A549 (cell line): ENCODE results near the gene EXOSC2. TPM values are rescaled to one million over a fixed set of nuclear protein-coding genes. Genes with fewer than 3 reads are reported as not detected.

Experiments
- ATAC-seq, 2 experiments: fragments of 200-7000 bp in 1 of 2; fragments of >200 bp in 1 of 2; cut with Nextera tagmentation in 1 of 2; cut with Tn5 transposase in 1 of 2; 3 replicates each; pipeline versions ENCODE4 v1.8.0 to v1.9.1; 2018 to 2020; ENCODE audit warnings: mild to moderate bottlenecking in 1 of 2, moderate library complexity in 1 of 2
- CTCF ChIA-PET: fragments of 300-600 bp; sonication (Branson Sonifier 250); formaldehyde crosslinking; extraction: SDS; loops from one replicate; lab custom pipeline; 2021; ENCODE audit warnings: antibody characterized with exemption, inconsistent platforms; lab: Yijun Ruan, JAX
- POLR2A ChIA-PET: fragments of 350-600 bp; formaldehyde crosslinking; extraction: SDS; loops from one replicate; lab custom pipeline; 2021; ENCODE audit warnings: antibody characterized with exemption, inconsistent platforms; lab: Yijun Ruan, JAX
- DNase-seq, 2 experiments: peaks; one replicate each; pipeline versions ENCODE4 v3.0.0 to v3.0.0-alpha.2; 2011 to 2016; ENCODE audit warnings: low read depth in 1 of 2, low spot score in 1 of 2
- FAIRE-seq: peaks from 2 replicates; lab custom pipeline; 2011; peaks lifted over from hg19 to GRCh38; lab: Jason Lieb, UNC
- H3K27ac ChIP-seq, 2 experiments: fragments of >200 bp; sonication (Bioruptor Twin); formaldehyde crosslinking; 3 replicates each; pipeline ENCODE4 v1.5.1; 2016 to 2017
- H3K4me1 ChIP-seq: fragments of >200 bp; sonication (Bioruptor Twin); formaldehyde crosslinking; 3 replicates; pipeline ENCODE4 v1.6.1; 2016
- H3K4me2 ChIP-seq: fragments of >200 bp; sonication (Bioruptor Twin); formaldehyde crosslinking; 3 replicates; pipeline ENCODE4 v1.6.1; 2016
- H3K4me3 ChIP-seq: fragments of >200 bp; sonication (Bioruptor Twin); formaldehyde crosslinking; 3 replicates; pipeline ENCODE4 v1.5.1; 2016
- H3K9me3 ChIP-seq: fragments of >200 bp; sonication (Bioruptor Twin); formaldehyde crosslinking; 3 replicates; pipeline ENCODE4 v1.6.1; 2016
- ATOH8 ChIP-seq: fragments of 250-450 bp; sonication (Bioruptor Pico); IDR thresholded peaks from 2 replicates; pipeline ENCODE4 v1.5.0; 2020; ENCODE audit warnings: low read depth, mild to moderate bottlenecking, moderate library complexity
- BCL3 ChIP-seq: fragments of >200 bp; sonication (Bioruptor Twin); formaldehyde crosslinking; IDR thresholded peaks from 3 replicates; pipeline ENCODE4 v1.6.1; 2016
- CBX2 ChIP-seq: fragments of 200-600 bp; sonication (generic); IDR thresholded peaks from 2 replicates; pipeline ENCODE4 v1.6.1; 2016; ENCODE audit warnings: low read depth, mild to moderate bottlenecking, borderline replicate concordance
- CBX8 ChIP-seq: fragments of 200-600 bp; sonication (generic); IDR thresholded peaks from 2 replicates; pipeline ENCODE4 v1.6.1; 2016
- CEBPB ChIP-seq, 2 experiments: fragments of >200 bp in 1 of 2; sonication (Bioruptor Twin) in 1 of 2; formaldehyde crosslinking in 1 of 2; IDR thresholded peaks; 2 replicates each; pipeline ENCODE4 v1.6.1; 2012 to 2016
- CHD2 ChIP-seq: fragments of 150-350 bp; IDR thresholded peaks from 2 replicates; pipeline ENCODE4 v1.6.1; 2014; ENCODE audit warnings: low read length; ENCODE audit not compliant: partially characterized antibody
- E2F6 ChIP-seq: IDR thresholded peaks from 2 replicates; pipeline ENCODE4 v1.6.1; 2012; ENCODE audit warnings: low read depth, borderline replicate concordance
- EHMT2 ChIP-seq: fragments of 200-600 bp; sonication (generic); IDR thresholded peaks from 2 replicates; pipeline ENCODE4 v1.6.1; 2016; ENCODE audit warnings: antibody characterized with exemption, low read depth, mild to moderate bottlenecking, moderate library complexity
- ELK1 ChIP-seq: fragments of 150-350 bp; IDR thresholded peaks from 2 replicates; pipeline ENCODE4 v1.6.1; 2014; ENCODE audit warnings: low read depth, mild to moderate bottlenecking, low read length
- ESRRA ChIP-seq: fragments of 150-350 bp; IDR thresholded peaks from 2 replicates; pipeline ENCODE4 v1.6.1; 2014; ENCODE audit warnings: mild to moderate bottlenecking, low read length, borderline replicate concordance
- FOSL2 ChIP-seq, 2 experiments: fragments of 450-650 bp in 1 of 2; fragments of >200 bp in 1 of 2; sonication (Bioruptor Twin) in 1 of 2; formaldehyde crosslinking; IDR thresholded peaks; 2 replicates each; pipeline versions ENCODE4 v1.5.0 to v1.6.1; 2016 to 2020; ENCODE audit warnings: mild to moderate bottlenecking in 1 of 2, moderate library complexity in 1 of 2
- HOXA7 ChIP-seq: fragments of 250-450 bp; sonication (Bioruptor Pico); IDR thresholded peaks from 2 replicates; pipeline ENCODE4 v1.5.0; 2020; ENCODE audit warnings: mild to moderate bottlenecking, moderate library complexity
- HOXB5 ChIP-seq: fragments of 250-450 bp; sonication (Bioruptor Pico); IDR thresholded peaks from 2 replicates; pipeline ENCODE4 v1.5.0; 2020; ENCODE audit warnings: mild to moderate bottlenecking, moderate library complexity
- JUN ChIP-seq, 2 experiments: fragments of >200 bp; sonication (Bioruptor Twin); formaldehyde crosslinking; IDR thresholded peaks; 2 replicates in 1 of 2; 3 replicates in 1 of 2; pipeline ENCODE4 v1.6.1; 2016 to 2017
- KDM5A ChIP-seq: fragments of 200-600 bp; sonication (generic); IDR thresholded peaks from 2 replicates; pipeline ENCODE4 v1.6.1; 2016; ENCODE audit warnings: antibody characterized with exemption, mild to moderate bottlenecking
- MAFK ChIP-seq: fragments of 450-650 bp; IDR thresholded peaks from 2 replicates; pipeline ENCODE4 v1.6.1; 2014; ENCODE audit not compliant: partially characterized antibody
- MYC ChIP-seq: IDR thresholded peaks from 2 replicates; pipeline ENCODE4 v1.6.1; 2012; ENCODE audit warnings: mild to moderate bottlenecking, inconsistent platforms, low read length, improper control_type of control experiment, borderline replicate concordance
- NFE2L2 ChIP-seq: fragments of 150-350 bp; conservative IDR thresholded peaks from 2 replicates; pipeline ENCODE4 v1.6.1; 2014; ENCODE audit warnings: low read length
- PHF8 ChIP-seq: fragments of 200-600 bp; sonication (generic); IDR thresholded peaks from 2 replicates; pipeline ENCODE4 v1.6.1; 2016; ENCODE audit warnings: low read depth, mild to moderate bottlenecking, antibody characterized with exemption, moderate library complexity, borderline replicate concordance
- POLR2A ChIP-seq: IDR thresholded peaks from 2 replicates; pipeline ENCODE4 v1.6.1; 2012; ENCODE audit warnings: mild to moderate bottlenecking, low read length
- POLR2AphosphoS2 ChIP-seq: conservative IDR thresholded peaks from 2 replicates; pipeline ENCODE4 v1.6.1; 2012; ENCODE audit warnings: low read length, improper control_type of control experiment, inconsistent platforms
- REST ChIP-seq: fragments of 200-600 bp; sonication (generic); IDR thresholded peaks from 2 replicates; pipeline ENCODE4 v1.6.1; 2016; ENCODE audit warnings: antibody characterized with exemption, mild to moderate bottlenecking, moderate library complexity
- TFCP2L1 ChIP-seq: fragments of 250-450 bp; sonication (Bioruptor Pico); IDR thresholded peaks from 2 replicates; pipeline ENCODE4 v1.5.0; 2021; ENCODE audit warnings: mild to moderate bottlenecking
- USF2 ChIP-seq: fragments of 450-650 bp; IDR thresholded peaks from 2 replicates; pipeline ENCODE4 v1.6.1; 2014; ENCODE audit warnings: antibody characterized with exemption
- ZC3H11A ChIP-seq: fragments of 450-650 bp; IDR thresholded peaks from 2 replicates; pipeline ENCODE4 v1.6.1; 2014; ENCODE audit warnings: antibody characterized with exemption, mild to moderate bottlenecking
- ZNF302 ChIP-seq: fragments of 250-450 bp; sonication (Bioruptor Pico); IDR thresholded peaks from 2 replicates; pipeline ENCODE4 v1.9.0; 2021; ENCODE audit warnings: inconsistent platforms, mild to moderate bottlenecking, moderate library complexity
- WGBS: methylation state at CpG from one replicate; pipeline ENCODE4 v1.1.6; 2017; ENCODE audit errors: missing lambda C conversion rate; 5-methylcytosine and 5-hydroxymethylcytosine counted together
- polyA minus RNA-seq: library from RNA; depleted of rRNA, polyadenylated mRNA; stranded (reverse); fragments of >200 nt; gene quantifications from 2 replicates; pipeline ENCODE4 v1.2.3, GENCODE V29; 2011; rRNA and poly(A)+ RNA removed
- polyA plus RNA-seq, 4 experiments: library from polyadenylated mRNA; depleted of rRNA in 3 of 4; stranded (reverse); fragments of >200 nt; fragmentation: RNase III in 1 of 4; extraction: RNeasy Plus Mini Kit Qiagen cat#74134 plus additional on column Dnase treatment in 1 of 4; gene quantifications; 2 replicates in 3 of 4; 3 replicates in 1 of 4; pipeline ENCODE4 v1.2.3, GENCODE V29; 2011 to 2017
- TF ChIP-seq, protein P1 (sequence below): IDR thresholded peaks from 2 replicates; pipeline ENCODE4 v1.6.1; 2012

EXOSC2 gene, protein sequence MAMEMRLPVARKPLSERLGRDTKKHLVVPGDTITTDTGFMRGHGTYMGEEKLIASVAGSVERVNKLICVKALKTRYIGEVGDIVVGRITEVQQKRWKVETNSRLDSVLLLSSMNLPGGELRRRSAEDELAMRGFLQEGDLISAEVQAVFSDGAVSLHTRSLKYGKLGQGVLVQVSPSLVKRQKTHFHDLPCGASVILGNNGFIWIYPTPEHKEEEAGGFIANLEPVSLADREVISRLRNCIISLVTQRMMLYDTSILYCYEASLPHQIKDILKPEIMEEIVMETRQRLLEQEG
- polyA plus RNA-seq (2011; rRNA removed) (76.1 and 96.8 TPM in 2 replicates), polyA plus RNA-seq (2017; fragmentation: RNase III; extraction: RNeasy Plus Mini Kit Qiagen cat#74134 plus additional on column Dnase treatment) (97.9 to 111 TPM (median 101 TPM) in 3 replicates), polyA minus RNA-seq (45.1 and 62.3 TPM in 2 replicates)
- 59.6 and 61.4 TPM in 2 replicates for polyA plus RNA-seq (2012; cell fraction: cytosol; rRNA removed)
- polyA plus RNA-seq (2012; cell fraction: nucleus; rRNA removed), result 43.5 and 62.0 TPM in 2 replicates

DNA sequence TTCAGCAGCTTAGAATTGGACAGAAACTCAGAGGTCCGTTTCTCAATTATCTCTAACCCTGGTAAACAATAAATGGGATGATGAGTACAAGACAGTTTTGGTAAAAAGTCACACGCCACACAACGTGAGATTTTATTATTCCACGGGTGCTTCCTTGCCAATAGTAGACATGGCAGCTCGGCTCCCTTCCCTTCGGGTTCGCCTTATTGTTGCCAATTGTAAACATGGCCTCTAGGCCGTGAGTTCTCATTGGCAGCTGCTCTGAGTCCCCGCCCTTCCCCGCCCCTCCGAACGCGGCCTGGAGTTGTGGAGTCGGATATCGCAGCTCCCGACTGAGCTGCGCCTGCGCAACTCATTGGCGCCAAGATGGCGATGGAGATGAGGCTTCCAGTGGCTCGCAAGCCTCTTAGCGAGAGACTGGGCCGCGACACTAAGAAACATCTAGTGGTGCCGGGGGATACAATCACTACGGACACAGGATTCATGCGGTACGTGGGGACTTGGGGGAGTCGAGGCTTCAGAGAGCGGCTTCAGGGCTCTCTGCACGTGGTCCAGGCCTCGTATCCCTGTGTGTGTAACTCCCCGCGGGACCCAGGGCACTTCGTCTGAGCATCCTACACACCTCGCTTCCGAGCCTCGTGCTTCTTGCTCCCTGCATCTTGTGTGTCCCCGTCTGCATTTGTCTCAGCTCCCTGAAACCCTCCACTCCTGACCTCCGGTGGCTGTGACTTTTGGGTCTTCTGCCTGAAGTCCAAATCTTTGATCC is at the start of gene EXOSC2:
TSS of gene EXOSC2 (plus strand) at position 355 of the 766 bp plus-strand sequence. CDS start at position 367, 12 bp downstream.
- ATAC-seq, result peak; percentile 89 to 93
- Histone ChIP-seq H3K27ac (peak within 1 kb of the TSS; percentile 80 to 88), H3K4me1 (peaks cover 15% of the 10 kb centered on the region; the same call in 2 of the 3 replicates), H3K4me3 (peak within 1 kb of the TSS; percentile 87), H3K4me2 (peak within 1 kb of the TSS; percentile 85), H3K9me3 (0 out of 3 replicates have a peak, but pooled peaks cover 4% of the 10 kb centered on the region)
- no peak for FAIRE-seq
- WGBS, result under 1% methylated on average over 26 of the region's 40 CpGs
- POLR2A ChIA-PET, result interaction anchor here (0.6 to 2.2 kb wide), 8 partner anchors 9 to 231 kb away, joined by 3 to 8 read pairs (median 4); no protein-coding TSS in a partner anchor
- CTCF ChIA-PET, result interaction anchor here (0.7 to 10.0 kb wide), 15 partner anchors 9 to 364 kb away, joined by 3 to 102 read pairs (median 3); no protein-coding TSS in a partner anchor
- DNase-seq, result peak; percentile 97 to 99
- TF ChIP-seq CBX8 (no peak), USF2 (peak; percentile 42; the same call in 1 of the 2 replicates), BCL3 (peak; percentile 58; the same call in 1 of the 3 replicates), PHF8 (peak; percentile 75; the same call in 1 of the 2 replicates), ELK1 (no peak), ZNF302 (no peak), TFCP2L1 (CRISPR knock-in tag) (0 out of 2 replicates have a peak, but pooled peaks have one; percentile 27), MAFK (no peak), CHD2 (no peak), CBX2 (no peak), JUN (IDR thresholded peaks at IDR 0.05) (peak; percentile 65 to 86; a peak in 3 of 5 replicates), E2F6 (peak; percentile 79; the same call in 1 of the 2 replicates), NFE2L2 (0 out of 2 replicates have a peak, but pooled peaks have one; percentile 5), POLR2AphosphoS2 (no peak), ATOH8 (CRISPR knock-in tag) (0 out of 2 replicates have a peak, but pooled peaks have one; percentile 31), ESRRA (no peak), REST (no peak), CEBPB (IDR thresholded peaks at IDR 0.05) (no peak), EHMT2 (no peak), KDM5A (peak; percentile 82), ZC3H11A (no peak), HOXB5 (CRISPR knock-in tag) (0 out of 2 replicates have a peak, but pooled peaks have one; percentile 18), FOSL2 (IDR thresholded peaks at IDR 0.05) (no peak), FOSL2 (CRISPR knock-in tag; IDR thresholded peaks at IDR 0.05) (no peak), POLR2A (peak; percentile 95), HOXA7 (CRISPR knock-in tag) (no peak), MYC (peak; percentile 95)
- TF ChIP-seq, protein P1, sequence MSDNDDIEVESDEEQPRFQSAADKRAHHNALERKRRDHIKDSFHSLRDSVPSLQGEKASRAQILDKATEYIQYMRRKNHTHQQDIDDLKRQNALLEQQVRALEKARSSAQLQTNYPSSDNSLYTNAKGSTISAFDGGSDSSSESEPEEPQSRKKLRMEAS, result peak; percentile 99
